ENCODE results near the gene CLP1.
A peak's percentile ranks its signal among the peaks of the same experiment; 100 is the strongest.
"Not testable (repeated sequence)": the region's sequence is repeated elsewhere in the genome, so short reads cannot be mapped to it uniquely, and the experiment has no call there.

Gene CLP1

GRCh38 chr11:57640068-57640800, 17.3 kb upstream of the CLP1 start:
- no peak for DNase-seq (ENCODE audit: low read depth, low spot score)
- peak overlapping the region; percentile 55 for H3K27ac ChIP-seq

GRCh38 chr11:57641011-57641807, 16.4 kb upstream of the CLP1 start:
- no peak for DNase-seq (ENCODE audit: low read depth, low spot score)
- no peak overlapping the region for H3K27ac ChIP-seq

- DNase-seq (ENCODE audit: low read depth, low spot score): no peak
- no peak overlapping the region for H3K27ac ChIP-seq
Measured at GRCh38 chr11:57643802-57644201, 13.8 kb upstream of the CLP1 start.

GRCh38 chr11:57644748-57645688, 12.5 kb upstream of the CLP1 start:
- DNase-seq (ENCODE audit: low read depth, low spot score): no peak
- H3K27ac ChIP-seq: no peak overlapping the region

GRCh38 chr11:57645689-57646085, 11.9 kb upstream of the CLP1 start:
- no peak for DNase-seq (ENCODE audit: low read depth, low spot score)

GRCh38 chr11:57646194-57646798, 11.3 kb upstream of the CLP1 start:
- DNase-seq (ENCODE audit: low read depth, low spot score): no peak
- H3K27ac ChIP-seq: no peak overlapping the region

More at GRCh38 chr11:57645689-57646085, 11.9 kb upstream of the CLP1 start:
- H3K27ac ChIP-seq: no peak overlapping the region

GRCh38 chr11:57646799-57647303, 10.7 kb upstream of the CLP1 start:
- no peak for DNase-seq (ENCODE audit: low read depth, low spot score)
- H3K27ac ChIP-seq: no peak overlapping the region

GRCh38 chr11:57647372-57647771, 10.2 kb upstream of the CLP1 start:
- H3K27ac ChIP-seq: no peak overlapping the region
- no peak for DNase-seq (ENCODE audit: low read depth, low spot score)

GRCh38 chr11:57647960-57648800, 9.4 kb upstream of the CLP1 start:
- DNase-seq (ENCODE audit: low read depth, low spot score): no peak
- H3K27ac ChIP-seq: no peak overlapping the region

- no peak for DNase-seq (ENCODE audit: low read depth, low spot score)
- H3K27ac ChIP-seq: no peak overlapping the region
Measured at GRCh38 chr11:57648801-57649735, 8.5 kb upstream of the CLP1 start.

- H3K27ac ChIP-seq: peak within 1 kb of the TSS; percentile 42
- DNase-seq (ENCODE audit: low read depth, low spot score): no peak
Measured at GRCh38 chr11:57649826-57650738, 7.5 kb upstream of the CLP1 start, which contains the start of gene YPEL4. Gene YPEL4, minus strand, starts transcription at chr11:57649912. Its CDS starts 2,805 bp downstream, at chr11:57647107.

GRCh38 chr11:57650739-57651090, 6.8 kb upstream of the CLP1 start:
- peak overlapping the region; percentile 42 for H3K27ac ChIP-seq
- DNase-seq (ENCODE audit: low read depth, low spot score): no peak

- H3K27ac ChIP-seq: peak overlapping the region; percentile 42
- DNase-seq (ENCODE audit: low read depth, low spot score): no peak
Measured at GRCh38 chr11:57651408-57651807, 6.2 kb upstream of the CLP1 start.

GRCh38 chr11:57652230-57652629, 5.3 kb upstream of the CLP1 start:
- not testable (repeated sequence) for DNase-seq (ENCODE audit: low read depth, low spot score); H3K27ac ChIP-seq

- DNase-seq (ENCODE audit: low read depth, low spot score): no peak
Measured at GRCh38 chr11:57652662-57653061, 4.9 kb upstream of the CLP1 start.

GRCh38 chr11:57653163-57653562, 4.4 kb upstream of the CLP1 start:
- H3K27ac ChIP-seq: no peak overlapping the region
- DNase-seq (ENCODE audit: low read depth, low spot score): no peak

More at GRCh38 chr11:57652662-57653061, 4.9 kb upstream of the CLP1 start:
- no peak overlapping the region for H3K27ac ChIP-seq

- no peak for DNase-seq (ENCODE audit: low read depth, low spot score)
- H3K27ac ChIP-seq: peak overlapping the region; percentile 77
Measured at GRCh38 chr11:57656885-57657193, 723 bp upstream of the CLP1 start.

All from epithelial cell of prostate (primary cell).